Breast epithelium (tissue), 3 donors: ENCODE results near the gene NAV2.

Source experiments
- POLR2A ChIP-seq: fragments of 450-650 bp; IDR thresholded peaks from one replicate; pipeline ENCODE4 v1.6.1; 2016; ENCODE audit warnings: antibody characterized with exemption, mild to moderate bottlenecking, moderate library complexity
- POLR2AphosphoS5 ChIP-seq, 3 donors: sonication (generic); formaldehyde crosslinking; IDR thresholded peaks; one replicate each; pipeline ENCODE4 v1.6.1; 2017; ENCODE audit warnings: antibody characterized with exemption in 3 of 3

DNA sequence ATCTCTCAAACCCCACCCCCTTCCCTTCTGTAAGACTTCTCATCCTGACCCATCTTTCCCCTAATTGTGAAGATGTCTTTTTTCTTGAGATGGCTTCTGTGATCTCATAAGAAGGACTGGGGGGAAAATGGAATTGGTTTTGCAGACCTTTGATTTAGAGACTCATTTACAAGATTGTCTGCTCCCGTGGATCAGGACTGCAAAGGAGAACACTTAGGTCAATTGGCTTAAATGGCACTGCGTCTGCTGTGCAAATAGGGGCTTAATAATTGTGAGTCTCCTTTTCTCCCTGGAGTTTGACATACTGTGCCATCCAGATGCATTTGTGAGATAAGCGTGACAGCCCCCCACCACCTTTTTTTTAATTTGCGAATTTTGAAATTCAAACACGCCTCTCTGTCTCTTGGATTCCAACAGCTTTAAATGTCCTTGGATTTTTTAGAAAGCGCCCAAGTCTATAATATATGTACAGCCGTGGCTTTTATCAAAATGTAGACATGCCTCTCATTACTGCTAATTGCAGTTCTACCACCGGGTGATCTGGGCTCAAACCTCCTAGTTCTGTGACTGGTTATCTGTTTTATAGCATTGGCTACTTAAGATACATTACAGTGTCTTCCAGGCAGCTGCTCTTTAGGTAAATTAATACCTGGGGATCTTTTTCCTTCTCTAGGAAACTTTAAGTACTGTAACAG is 297.7 kb downstream of the NAV2 start:
- no peak for TF ChIP-seq POLR2AphosphoS5 (IDR thresholded peaks at IDR 0.05)
- TF ChIP-seq POLR2A: no peak
